IMR-90 (cell line): ENCODE measurements around the gene PAK6. TPM values are rescaled to one million over a fixed set of nuclear protein-coding genes. Genes with fewer than 3 reads are reported as not detected.

Source experiments
- ATAC-seq: fragments of 200-7000 bp; cut with Tn5 transposase; 2 replicates; pipeline ENCODE4 v1.9.1; 2020; ENCODE audit warnings: low read depth, mild to moderate bottlenecking, moderate library complexity
- BruUV-seq: library from RNA; stranded (reverse); fragments of 400-500 nt; replicated peaks from 2 replicates; lab custom pipeline; 2021; lab: Mats Ljungman, UMichigan
- CTCF ChIA-PET: fragments of 300-600 bp; formaldehyde crosslinking; extraction: SDS; loops from one replicate; lab custom pipeline; 2021; ENCODE audit warnings: antibody characterized with exemption; lab: Yijun Ruan, JAX
- POLR2A ChIA-PET: fragments of 300-600 bp; sonication (Branson Sonifier 250); formaldehyde crosslinking; loops from one replicate; lab custom pipeline; 2022; ENCODE audit warnings: antibody characterized with exemption; ENCODE audit not compliant: unreplicated experiment; lab: Charles Lee
- DNase-seq: peaks from one replicate; pipeline ENCODE4 v3.0.0; 2013
- H2AFZ ChIP-seq: replicated peaks from 2 replicates; pipeline ENCODE3; 2013; ENCODE audit warnings: low read length, mild to moderate bottlenecking; ENCODE audit not compliant: poor library complexity
- H2AK5ac ChIP-seq: 2 replicates; pipeline ENCODE4 v1.6.1; 2013; ENCODE audit warnings: low read depth, low read length, inconsistent platforms
- H2AK9ac ChIP-seq: replicated peaks from 2 replicates; pipeline ENCODE3; 2013; ENCODE audit warnings: mild to moderate bottlenecking, low read depth, low read length, moderate library complexity; ENCODE audit not compliant: poor library complexity
- H2BK120ac ChIP-seq: 2 replicates; pipeline ENCODE4 v1.6.1; 2013; ENCODE audit warnings: low read depth, low read length, inconsistent platforms
- H2BK15ac ChIP-seq: 3 replicates; pipeline ENCODE4 v1.6.1; 2013; ENCODE audit warnings: low read depth, low read length, inconsistent platforms
- H2BK20ac ChIP-seq: 2 replicates; pipeline ENCODE4 v1.6.1; 2013; ENCODE audit warnings: low read depth, mild to moderate bottlenecking, inconsistent platforms, low read length, moderate library complexity
- H2BK5ac ChIP-seq: 2 replicates; pipeline ENCODE4 v1.6.1; 2013; ENCODE audit warnings: mild to moderate bottlenecking, low read depth, low read length, inconsistent platforms; ENCODE audit not compliant: poor library complexity, severe bottlenecking
- H3K14ac ChIP-seq: replicated peaks from 2 replicates; pipeline ENCODE4 v1.6.1; 2013; ENCODE audit warnings: low read depth, low read length, inconsistent platforms
- H3K18ac ChIP-seq: 2 replicates; pipeline ENCODE4 v1.6.1; 2013; ENCODE audit warnings: low read depth, low read length, control low read depth
- H3K23ac ChIP-seq: 2 replicates; pipeline ENCODE4 v1.6.1; 2013; ENCODE audit warnings: low read depth, low read length, inconsistent platforms
- H3K27ac ChIP-seq: 2 replicates; pipeline ENCODE4 v1.5.1; 2013; ENCODE audit warnings: mild to moderate bottlenecking, control low read depth, low read length; ENCODE audit not compliant: insufficient read depth
- H3K27me3 ChIP-seq: 2 replicates; pipeline ENCODE4 v1.6.1; 2013; ENCODE audit warnings: low read length; ENCODE audit not compliant: control insufficient read depth, insufficient read depth
- H3K36me3 ChIP-seq: 2 replicates; pipeline ENCODE4 v1.6.1; 2013; ENCODE audit warnings: low read length, mixed read lengths; ENCODE audit not compliant: control insufficient read depth, insufficient read depth
- H3K4ac ChIP-seq: 2 replicates; pipeline ENCODE4 v1.6.1; 2013; ENCODE audit warnings: low read depth, low read length, inconsistent platforms
- H3K4me1 ChIP-seq: 2 replicates; pipeline ENCODE4 v1.6.1; 2013; ENCODE audit warnings: low read length, mixed read lengths; ENCODE audit not compliant: control insufficient read depth, insufficient read depth
- H3K4me2 ChIP-seq: 2 replicates; pipeline ENCODE4 v1.6.1; 2013; ENCODE audit warnings: low read depth, mild to moderate bottlenecking, control low read depth, low read length, moderate library complexity
- H3K4me3 ChIP-seq: 2 replicates; pipeline ENCODE4 v1.5.1; 2013; ENCODE audit warnings: low read depth, mild to moderate bottlenecking, control low read depth, low read length, moderate library complexity; ENCODE audit not compliant: insufficient read depth
- H3K56ac ChIP-seq: 2 replicates; pipeline ENCODE4 v1.6.1; 2013; ENCODE audit warnings: low read length, inconsistent platforms; ENCODE audit not compliant: insufficient read depth; ENCODE audit errors: extremely low read depth
- H3K79me1 ChIP-seq, 2 experiments: 2 replicates each; pipeline ENCODE4 v1.6.1; 2013; ENCODE audit warnings: low read length in 2 of 2, inconsistent platforms in 1 of 2, low read depth in 1 of 2
- H3K9ac ChIP-seq: 2 replicates; pipeline ENCODE4 v1.6.1; 2013; ENCODE audit warnings: low read depth, low read length, control low read depth
- H3K9me1 ChIP-seq: 2 replicates; pipeline ENCODE4 v1.6.1; 2013; ENCODE audit warnings: low read length, inconsistent platforms; ENCODE audit not compliant: insufficient read depth
- H3K9me3 ChIP-seq: 2 replicates; pipeline ENCODE4 v1.6.1; 2013; ENCODE audit warnings: low read length; ENCODE audit not compliant: control insufficient read depth, insufficient read depth
- H4K20me1 ChIP-seq: 2 replicates; pipeline ENCODE4 v1.6.1; 2013; ENCODE audit warnings: low read length, inconsistent platforms; ENCODE audit not compliant: insufficient read depth
- H4K5ac ChIP-seq: 2 replicates; pipeline ENCODE4 v1.6.1; 2013; ENCODE audit warnings: mild to moderate bottlenecking, low read depth, low read length, control low read depth
- H4K8ac ChIP-seq, 2 experiments: 2 replicates each; pipeline ENCODE4 v1.6.1; 2013; ENCODE audit warnings: low read depth in 2 of 2, low read length in 2 of 2, control low read depth in 1 of 2, inconsistent platforms in 1 of 2
- H4K91ac ChIP-seq: 2 replicates; pipeline ENCODE4 v1.6.1; 2013; ENCODE audit warnings: low read depth, low read length, inconsistent platforms; ENCODE audit not compliant: insufficient read depth
- WGBS, 2 experiments: methylation state at CpG; one replicate each; pipeline versions ENCODE4 v1.1.5 to v1.1.7; 2013; ENCODE audit warnings: missing lambda C conversion rate in 2 of 2; ENCODE audit not compliant: insufficient read length in 1 of 2; ENCODE audit errors: extremely low coverage in 2 of 2; 5-methylcytosine and 5-hydroxymethylcytosine counted together
- dilution Hi-C: fragments of 300-500 bp; cut with HindIII; formaldehyde crosslinking; loops from one replicate; pipeline ENCODE4 v1.14.3; 2018; ENCODE audit warnings: low sequenced_read_pairs; ENCODE audit not compliant: unreplicated experiment
- in situ Hi-C: fragments of 300-500 bp; cut with MboI; formaldehyde crosslinking; loops from 3 replicates; pipeline ENCODE4 v1.14.3; 2019; ENCODE audit warnings: low sequenced_read_pairs, inconsistent platforms, mixed read lengths
- intact Hi-C: fragments of 100-400 bp; cut with micrococcal nuclease; formaldehyde crosslinking; loops from 2 replicates; pipeline ENCODE4 v1.10.0; 2022
- polyA plus RNA-seq, 3 experiments: library from polyadenylated mRNA; depleted of rRNA; stranded (reverse); fragments of >200 nt; gene quantifications; 2 replicates each; pipeline ENCODE4 v1.2.3, GENCODE V29; 2012; ENCODE audit warnings: low replicate concordance in 1 of 3
- total RNA-seq: library from RNA; depleted of rRNA; stranded (reverse); fragments of >200 nt; gene quantifications from 2 replicates; pipeline ENCODE4 v1.2.3, GENCODE V29; 2012
- TF ChIP-seq, protein P1 (sequence below): fragments of 150-350 bp; IDR thresholded peaks from 2 replicates; pipeline ENCODE4 v1.6.1; 2017; ENCODE audit warnings: mild to moderate bottlenecking, antibody characterized with exemption, low read length, low read depth

Gene PAK6
- total and polyA plus RNA-seq, 2 of the 4 experiments (the other 2 are of a cell fraction) = 0.21 TPM; not detected in 1

DNA sequence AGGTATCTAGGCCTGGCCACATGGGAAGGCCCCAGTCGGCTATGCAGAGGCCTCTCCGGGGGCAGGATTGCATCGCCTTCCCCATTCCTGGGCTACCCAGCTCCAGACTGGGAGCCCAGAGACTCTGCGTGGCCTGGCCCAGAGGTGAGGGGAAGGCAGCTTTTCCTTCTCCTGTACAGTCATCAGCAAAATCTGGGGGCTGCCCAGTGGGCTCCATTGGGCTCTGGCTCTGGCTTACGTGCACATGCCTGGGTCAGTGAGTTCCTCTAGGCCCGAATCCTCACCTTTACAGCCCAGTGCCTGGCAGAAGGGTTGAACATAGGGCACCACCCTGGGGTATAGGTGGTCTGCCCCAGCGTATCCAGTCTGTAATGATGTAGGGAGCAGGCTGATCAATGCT, 47.9 kb downstream of the PAK6 start:
- TF ChIP-seq, protein P1, sequence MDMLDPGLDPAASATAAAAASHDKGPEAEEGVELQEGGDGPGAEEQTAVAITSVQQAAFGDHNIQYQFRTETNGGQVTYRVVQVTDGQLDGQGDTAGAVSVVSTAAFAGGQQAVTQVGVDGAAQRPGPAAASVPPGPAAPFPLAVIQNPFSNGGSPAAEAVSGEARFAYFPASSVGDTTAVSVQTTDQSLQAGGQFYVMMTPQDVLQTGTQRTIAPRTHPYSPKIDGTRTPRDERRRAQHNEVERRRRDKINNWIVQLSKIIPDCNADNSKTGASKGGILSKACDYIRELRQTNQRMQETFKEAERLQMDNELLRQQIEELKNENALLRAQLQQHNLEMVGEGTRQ = no peak
- no peak for DNase-seq
- CTCF ChIA-PET = interaction anchor here (1.3 kb wide), 1 partner anchor 70 kb away, joined by 3 read pairs; no protein-coding TSS in a partner anchor

More for the DNA sequence above, 47.9 kb downstream of the PAK6 start:
- POLR2A ChIA-PET = interaction anchor here (0.5 kb wide), 1 partner anchor 22 kb away, joined by 3 read pairs; no protein-coding TSS in a partner anchor
- Histone ChIP-seq H3K9ac (no peak overlapping the region), H3K4me3 (no peak overlapping the region), H4K5ac (no peak overlapping the region), H3K23ac (no peak overlapping the region), H3K9me1 (no peaks in the 10 kb centered on the region), H3K36me3 (no peaks in the 10 kb centered on the region), H3K9me3 (no peaks in the 10 kb centered on the region), H3K18ac (no peak overlapping the region), H4K91ac (no peak overlapping the region), H4K8ac (no peak overlapping the region), H2BK120ac (no peak overlapping the region), H2BK20ac (no peak overlapping the region), H3K79me1 (no peaks in the 10 kb centered on the region), H3K4ac (no peak overlapping the region), H3K56ac (no peak overlapping the region), H2BK15ac (no peak overlapping the region), H3K4me2 (no peak overlapping the region), H2AK9ac (no peak overlapping the region), H3K27me3 (peaks cover 57% of the 10 kb centered on the region), H2AK5ac (no peak overlapping the region), H3K4me1 (peaks cover 9% of the 10 kb centered on the region), H3K27ac (no peak overlapping the region), H2AFZ (no peak overlapping the region), H4K20me1 (no peaks in the 10 kb centered on the region), H3K14ac (no peak overlapping the region), H2BK5ac (no peak overlapping the region)
- 100% methylated on average over 1 of the region's 7 CpGs; no CpG with 5 or more reads in 1 of the 2 experiments for WGBS, 2 experiments
- intact Hi-C loops (no loop called here), in situ Hi-C loops (no loop called here), dilution Hi-C loops (no loop called here)
- no TSS peak for BruUV-seq
- ATAC-seq = no peak
